Memory B cell (primary cell): Measurements from ENCODE around the gene TFAP2E.

ENCODE experiments used
- ATAC-seq: fragments of 150-1000 bp; cut with Tn5 transposase; 2 replicates; pipeline ENCODE4 v1.10.0; 2021; ENCODE audit warnings: low read depth, mild to moderate bottlenecking, moderate library complexity
- DNase-seq, 2 donors: peaks; one replicate each; pipeline ENCODE4 v3.0.0; 2022; ENCODE audit warnings: low spot score in 2 of 2
- H3K27ac Mint-ChIP-seq: one replicate; pipeline ENCODE4 v1.8.0; 2022; ENCODE audit warnings: mild to moderate bottlenecking, moderate library complexity, mixed read lengths
- H3K27me3 Mint-ChIP-seq: one replicate; pipeline ENCODE4 v1.8.0; 2022; ENCODE audit warnings: mixed read lengths
- H3K36me3 Mint-ChIP-seq: one replicate; pipeline ENCODE4 v1.8.0; 2022; ENCODE audit warnings: mild to moderate bottlenecking, mixed read lengths
- H3K4me1 Mint-ChIP-seq: one replicate; pipeline ENCODE4 v1.8.0; 2022; ENCODE audit warnings: mixed read lengths
- H3K4me3 Mint-ChIP-seq: one replicate; pipeline ENCODE4 v1.8.0; 2022; ENCODE audit warnings: mild to moderate bottlenecking, moderate library complexity, mixed read lengths
- H3K9me3 Mint-ChIP-seq: one replicate; pipeline ENCODE4 v1.8.0; 2022; ENCODE audit warnings: mixed read lengths

TFAP2E gene

DNA sequence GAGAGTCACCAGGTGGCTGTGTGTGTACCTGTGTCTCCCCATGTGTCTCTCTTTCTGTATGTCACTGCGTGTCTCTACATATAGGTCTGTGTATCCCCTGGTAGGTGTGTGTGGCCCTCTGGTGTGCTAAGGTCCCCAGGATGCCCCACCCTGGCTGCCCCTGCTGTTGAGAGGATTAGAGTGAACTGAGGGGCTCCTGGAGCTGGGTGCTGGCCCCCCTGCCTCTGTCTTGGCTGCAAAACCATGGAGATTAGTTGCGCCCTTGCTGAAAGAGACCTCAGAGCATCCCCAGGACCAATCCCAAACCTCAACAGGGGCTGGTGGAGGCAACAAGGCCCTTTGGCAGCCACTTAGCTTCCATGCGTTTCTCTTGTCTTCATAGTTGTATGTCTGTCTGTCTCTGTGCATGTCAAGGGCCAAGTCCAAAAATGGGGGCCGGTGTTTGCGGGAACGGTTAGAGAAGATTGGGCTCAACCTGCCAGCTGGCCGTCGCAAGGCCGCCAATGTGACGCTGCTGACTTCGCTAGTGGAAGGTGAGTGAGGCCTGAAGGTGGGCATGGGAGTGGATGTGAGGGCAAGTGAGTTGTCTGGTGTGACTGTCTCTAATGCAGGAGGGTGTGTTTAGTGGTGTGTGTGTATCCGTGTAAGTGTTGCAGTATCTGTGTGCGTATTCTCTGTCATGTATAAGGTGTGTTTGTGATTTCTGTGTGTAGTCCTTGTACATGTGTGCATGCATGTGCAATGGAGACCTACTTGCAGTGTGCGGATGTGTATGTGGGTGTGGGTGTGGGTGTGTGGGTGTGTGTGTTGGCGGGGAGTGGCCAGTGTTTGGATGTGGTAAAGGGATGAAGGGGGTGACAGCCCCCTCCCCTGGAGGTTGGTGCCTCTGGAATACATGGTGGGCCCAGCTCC is 16.7 kb downstream of the TFAP2E start:
- DNase-seq = no peak
- no peaks in the 10 kb centered on the region for H3K27me3 Mint-ChIP-seq
- peaks cover 4% of the 10 kb centered on the region for H3K4me1 Mint-ChIP-seq
- ATAC-seq = no peak
- H3K9me3 Mint-ChIP-seq = no peaks in the 10 kb centered on the region
- H3K27ac Mint-ChIP-seq = no peak overlapping the region
- peaks cover 6% of the 10 kb centered on the region for H3K36me3 Mint-ChIP-seq
- no peak overlapping the region for H3K4me3 Mint-ChIP-seq

DNA sequence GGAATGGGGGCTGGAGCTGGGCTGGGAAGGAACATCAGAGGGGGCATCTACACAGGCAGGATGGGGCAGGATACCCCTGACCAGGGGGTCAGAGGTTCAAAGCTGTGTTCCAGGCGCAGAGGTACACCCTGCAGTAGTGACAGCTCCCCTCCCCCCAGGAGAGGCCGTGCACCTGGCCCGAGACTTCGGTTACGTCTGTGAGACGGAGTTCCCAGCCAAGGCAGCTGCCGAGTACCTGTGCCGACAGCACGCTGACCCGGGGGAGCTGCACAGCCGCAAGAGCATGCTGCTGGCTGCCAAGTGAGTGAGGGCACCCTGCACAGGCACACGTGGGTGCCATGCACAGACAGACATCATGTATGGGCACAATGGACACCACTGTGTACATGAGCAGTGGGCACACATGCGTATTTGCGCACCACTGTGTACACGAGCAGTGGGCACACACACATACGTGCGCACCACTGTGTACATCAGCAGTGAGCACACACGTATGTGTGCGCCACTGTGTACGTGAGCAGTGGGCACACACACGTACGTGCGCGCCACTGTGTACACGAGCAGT is 17.4 kb downstream of the TFAP2E start:
- H3K27me3 Mint-ChIP-seq = no peaks in the 10 kb centered on the region
- H3K4me3 Mint-ChIP-seq = no peak overlapping the region
- no peak for ATAC-seq
- DNase-seq = no peak
- peaks cover 4% of the 10 kb centered on the region for H3K4me1 Mint-ChIP-seq
- no peak overlapping the region for H3K27ac Mint-ChIP-seq
- H3K36me3 Mint-ChIP-seq = peaks cover 6% of the 10 kb centered on the region
- no peaks in the 10 kb centered on the region for H3K9me3 Mint-ChIP-seq

DNA sequence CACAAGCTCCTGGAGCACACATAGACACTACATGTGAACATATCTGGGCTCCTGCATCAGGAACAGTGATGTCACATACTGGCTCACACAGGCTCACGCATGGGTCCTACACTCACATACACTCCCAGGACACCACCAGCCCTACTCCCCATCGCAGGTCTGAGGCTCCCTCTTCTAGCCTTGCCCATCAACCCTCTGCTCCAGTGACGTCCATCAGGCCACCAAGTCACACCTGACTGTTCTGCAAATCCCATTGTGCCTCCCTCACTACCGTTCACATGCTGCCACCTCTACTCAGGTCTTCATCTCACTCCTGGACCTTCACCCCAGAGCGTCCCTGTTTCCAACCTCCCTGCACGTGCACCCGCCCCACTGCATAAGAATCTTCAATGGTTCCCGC is 18.1 kb downstream of the TFAP2E start:
- Mint-ChIP-seq H3K27me3 (no peaks in the 10 kb centered on the region), H3K9me3 (no peaks in the 10 kb centered on the region), H3K36me3 (peaks cover 6% of the 10 kb centered on the region), H3K27ac (no peak overlapping the region), H3K4me3 (no peak overlapping the region), H3K4me1 (peaks cover 4% of the 10 kb centered on the region)
- no peak for ATAC-seq
- DNase-seq = no peak

DNA sequence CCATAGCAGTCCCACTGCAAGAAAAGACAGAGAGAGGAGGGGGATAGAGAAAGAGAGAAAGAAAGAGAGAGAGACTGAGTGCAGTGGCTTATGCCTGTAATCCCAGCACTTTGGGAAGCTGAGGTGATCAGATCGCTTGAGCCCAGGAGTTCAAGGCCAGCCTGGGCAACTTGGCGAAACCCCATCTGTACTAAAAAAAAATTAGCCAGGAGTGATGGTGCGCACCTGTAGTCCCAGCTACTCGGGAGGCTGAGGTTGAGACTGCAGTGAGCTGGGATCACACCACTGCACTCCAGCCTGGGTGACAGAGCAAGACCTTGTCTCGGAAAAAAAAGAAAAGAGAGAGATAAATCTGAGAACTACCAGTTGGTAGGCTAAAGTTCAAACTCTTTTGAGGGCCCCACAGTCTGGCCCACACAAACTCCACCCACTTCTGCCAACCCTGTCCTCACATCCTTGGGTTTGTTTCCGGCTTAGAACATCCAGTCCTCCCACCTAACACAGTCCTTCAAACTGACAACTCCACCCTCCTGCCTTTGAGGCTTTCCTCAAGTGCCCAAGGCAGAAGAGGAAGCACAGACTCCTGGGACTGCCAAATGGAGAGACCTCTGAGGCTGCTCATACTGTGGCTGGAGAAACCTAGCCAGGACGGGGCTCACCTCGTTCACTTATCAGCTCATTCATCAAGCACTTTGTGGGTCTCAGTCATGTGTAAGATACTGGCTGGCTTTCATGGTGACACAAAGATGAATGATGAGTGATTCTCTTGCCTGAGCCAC is 20.1 kb downstream of the TFAP2E start:
- Mint-ChIP-seq H3K9me3 (no peaks in the 10 kb centered on the region), H3K4me1 (peaks cover 4% of the 10 kb centered on the region), H3K27ac (no peak overlapping the region), H3K36me3 (peaks cover 6% of the 10 kb centered on the region), H3K4me3 (no peak overlapping the region), H3K27me3 (no peaks in the 10 kb centered on the region)
- no peak for DNase-seq
- no peak for ATAC-seq

GRCh38 chr1:35594005-35594760 is 21.1 kb downstream of the TFAP2E start:
- Mint-ChIP-seq H3K27ac (no peak overlapping the region), H3K36me3 (peaks cover 6% of the 10 kb centered on the region), H3K9me3 (no peaks in the 10 kb centered on the region), H3K4me1 (peaks cover 2% of the 10 kb centered on the region), H3K4me3 (no peak overlapping the region), H3K27me3 (no peaks in the 10 kb centered on the region)
- DNase-seq (no peak), ATAC-seq (no peak)

GRCh38 chr1:35595684-35596083 is 22.6 kb downstream of the TFAP2E start:
- H3K27ac Mint-ChIP-seq = no peak overlapping the region

DNA sequence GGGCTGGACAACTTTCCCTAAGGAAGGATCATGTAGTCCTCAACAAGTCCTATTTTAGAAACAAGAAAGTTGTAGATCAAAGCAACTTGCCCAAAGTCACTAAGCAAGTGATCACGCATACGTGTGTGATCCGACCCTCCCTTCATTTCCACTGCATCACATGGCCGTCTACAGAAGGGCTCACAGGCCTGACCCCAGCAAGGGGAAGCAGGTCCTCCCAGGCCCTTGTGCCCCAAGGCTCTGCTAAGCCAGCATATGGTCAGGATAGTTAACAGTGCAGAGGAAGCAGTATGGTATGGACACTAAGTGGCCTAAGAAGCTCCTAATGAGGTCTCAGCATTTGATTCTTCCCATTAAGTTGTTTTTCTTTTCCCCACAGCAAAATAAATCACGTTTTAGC is 24.8 kb downstream of the TFAP2E start:
- H3K9me3 Mint-ChIP-seq = no peaks in the 10 kb centered on the region
- no peak overlapping the region for H3K4me3 Mint-ChIP-seq
- no peaks in the 10 kb centered on the region for H3K27me3 Mint-ChIP-seq
- DNase-seq (no peak), ATAC-seq (no peak)
- no peaks in the 10 kb centered on the region for H3K4me1 Mint-ChIP-seq
- H3K36me3 Mint-ChIP-seq = peaks cover 5% of the 10 kb centered on the region
- no peak overlapping the region for H3K27ac Mint-ChIP-seq

More at GRCh38 chr1:35595684-35596083, 22.6 kb downstream of the TFAP2E start:
- DNase-seq (no peak), ATAC-seq (no peak)
- Mint-ChIP-seq H3K36me3 (peaks cover 9% of the 10 kb centered on the region), H3K4me1 (no peaks in the 10 kb centered on the region), H3K27me3 (no peaks in the 10 kb centered on the region), H3K9me3 (no peaks in the 10 kb centered on the region), H3K4me3 (no peak overlapping the region)

DNA sequence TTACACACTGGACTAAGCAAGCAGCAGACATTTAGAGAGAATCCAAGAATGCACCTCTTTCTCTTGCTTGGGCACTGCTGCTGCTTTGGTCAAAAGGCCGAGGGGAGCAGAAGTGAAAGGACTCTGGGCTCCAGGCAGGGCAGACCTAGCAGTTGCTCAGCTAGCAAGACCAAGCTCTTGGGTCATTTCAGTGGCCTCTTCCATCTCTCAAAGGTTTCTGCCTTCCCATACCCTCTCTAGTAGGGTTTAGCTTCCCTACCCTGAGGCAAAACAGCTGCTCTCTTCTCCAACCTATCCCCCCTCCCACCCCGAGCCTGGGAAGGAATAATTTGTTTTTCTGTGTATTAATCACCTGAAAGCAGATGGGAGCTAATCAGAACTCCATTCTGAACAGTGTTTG is 25.8 kb downstream of the TFAP2E start:
- Mint-ChIP-seq H3K9me3 (no peaks in the 10 kb centered on the region), H3K4me1 (no peaks in the 10 kb centered on the region), H3K4me3 (no peak overlapping the region), H3K27me3 (no peaks in the 10 kb centered on the region), H3K27ac (no peak overlapping the region), H3K36me3 (peaks cover 12% of the 10 kb centered on the region)
- ATAC-seq (no peak), DNase-seq (no peak)

- no peak overlapping the region for H3K4me3 Mint-ChIP-seq
- DNase-seq (no peak), ATAC-seq (no peak)
- no peaks in the 10 kb centered on the region for H3K4me1 Mint-ChIP-seq
- no peaks in the 10 kb centered on the region for H3K27me3 Mint-ChIP-seq
- no peaks in the 10 kb centered on the region for H3K9me3 Mint-ChIP-seq
- peaks cover 16% of the 10 kb centered on the region for H3K36me3 Mint-ChIP-seq
- no peak overlapping the region for H3K27ac Mint-ChIP-seq
Measured at GRCh38 chr1:35599411-35599810, 26.3 kb downstream of the TFAP2E start.

GRCh38 chr1:35600593-35600992 is 27.5 kb downstream of the TFAP2E start:
- ATAC-seq = no peak

DNA sequence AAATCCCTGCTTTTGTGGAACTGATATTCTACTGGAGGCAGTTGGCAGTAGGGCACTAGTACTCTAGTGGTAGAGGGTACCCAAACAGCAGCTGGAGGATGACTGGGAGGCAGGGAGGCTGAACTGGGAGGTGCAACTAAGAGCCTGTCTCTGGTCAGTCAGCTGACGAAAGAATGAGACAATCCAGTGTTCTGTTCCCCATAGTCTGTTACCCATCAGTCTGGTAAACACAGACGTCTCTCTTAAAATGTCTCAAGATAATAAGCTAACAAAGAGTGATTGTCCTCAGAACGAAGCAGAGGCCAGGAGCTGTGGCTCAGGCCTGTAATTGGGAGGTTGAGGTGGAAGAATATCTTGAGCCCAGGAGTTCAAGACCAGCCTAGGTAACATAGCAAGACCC is 30.4 kb downstream of the TFAP2E start:
- peaks cover 5% of the 10 kb centered on the region for H3K4me1 Mint-ChIP-seq
- no peak overlapping the region for H3K4me3 Mint-ChIP-seq
- H3K27me3 Mint-ChIP-seq = no peaks in the 10 kb centered on the region
- no peaks in the 10 kb centered on the region for H3K9me3 Mint-ChIP-seq
- peaks cover 32% of the 10 kb centered on the region for H3K36me3 Mint-ChIP-seq
- no peak overlapping the region for H3K27ac Mint-ChIP-seq
- DNase-seq (no peak), ATAC-seq (no peak)

More at GRCh38 chr1:35600593-35600992, 27.5 kb downstream of the TFAP2E start:
- H3K9me3 Mint-ChIP-seq = no peaks in the 10 kb centered on the region
- peaks cover 18% of the 10 kb centered on the region for H3K36me3 Mint-ChIP-seq
- no peaks in the 10 kb centered on the region for H3K27me3 Mint-ChIP-seq
- DNase-seq = no peak
- no peak overlapping the region for H3K4me3 Mint-ChIP-seq
- no peak overlapping the region for H3K27ac Mint-ChIP-seq
- H3K4me1 Mint-ChIP-seq = no peaks in the 10 kb centered on the region

- Mint-ChIP-seq H3K4me1 (peaks cover 5% of the 10 kb centered on the region), H3K27ac (no peak overlapping the region), H3K27me3 (no peaks in the 10 kb centered on the region), H3K4me3 (no peak overlapping the region), H3K9me3 (no peaks in the 10 kb centered on the region), H3K36me3 (peaks cover 34% of the 10 kb centered on the region)
- ATAC-seq (no peak), DNase-seq (no peak)
Measured at GRCh38 chr1:35603941-35604340, 30.8 kb downstream of the TFAP2E start.

DNA sequence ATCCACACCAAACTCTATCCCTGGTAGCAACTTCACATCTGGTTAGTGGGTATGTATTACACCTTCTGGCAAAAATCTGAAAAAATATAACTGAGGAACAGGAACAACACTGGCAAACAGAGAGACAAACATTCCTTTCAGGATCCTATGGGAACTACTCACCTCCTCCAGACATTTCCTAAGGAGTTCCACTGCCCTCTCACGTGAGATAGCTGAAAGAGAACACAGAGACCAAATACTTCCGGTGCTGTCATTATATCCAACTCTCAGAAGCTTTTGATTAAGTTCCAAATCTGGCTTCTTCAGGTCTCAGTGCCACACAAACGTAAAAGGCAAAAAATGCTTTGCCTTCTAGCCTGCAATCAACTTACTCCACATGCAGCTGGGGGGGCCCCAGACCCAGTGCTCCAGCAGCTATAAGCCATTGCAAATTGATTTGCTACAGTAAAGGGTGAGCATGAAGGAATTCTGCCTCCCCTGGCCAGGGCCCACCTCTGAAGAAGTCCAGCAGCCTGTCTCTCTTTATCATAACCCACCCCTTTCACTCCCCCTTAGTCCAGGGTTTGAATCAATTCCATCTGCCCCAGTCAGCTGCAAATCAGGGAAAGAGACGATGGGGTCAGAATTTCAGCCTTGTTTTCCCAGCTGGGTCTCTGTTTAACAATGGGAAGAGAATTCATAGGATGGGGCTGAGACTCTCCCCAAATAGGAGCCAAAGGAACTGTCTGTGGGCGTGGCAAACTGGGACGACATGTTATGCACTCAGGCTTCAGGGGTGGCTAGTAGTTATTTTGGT is 32.2 kb downstream of the TFAP2E start:
- peaks cover 35% of the 10 kb centered on the region for H3K36me3 Mint-ChIP-seq
- no peaks in the 10 kb centered on the region for H3K27me3 Mint-ChIP-seq
- H3K9me3 Mint-ChIP-seq = no peaks in the 10 kb centered on the region
- peaks cover 9% of the 10 kb centered on the region for H3K4me1 Mint-ChIP-seq
- H3K27ac Mint-ChIP-seq = peak overlapping the region; percentile 46
- no peak for ATAC-seq
- DNase-seq = no peak
- H3K4me3 Mint-ChIP-seq = no peak overlapping the region
